BLaER1 treated with 17β-estradiol and CSF1 and Interleukin-3, amounts not matched to agents 10 nM and 100 nM (cell line): Measurements from ENCODE around the gene KLF2.

Experiments
- H3K27ac ChIP-seq, 11 experiments: shearing (Covaris generic); formaldehyde crosslinking; 2 replicates each; pipeline ENCODE4 v1.8.1; 2022
- H3K27me3 ChIP-seq, 11 experiments: shearing (Covaris generic); formaldehyde crosslinking; 2 replicates each; pipeline ENCODE4 v1.8.1; 2022
- H3K36me3 ChIP-seq, 11 experiments: shearing (Covaris generic); formaldehyde crosslinking; 2 replicates each; pipeline ENCODE4 v1.8.1; 2022
- H3K4me1 ChIP-seq, 10 experiments: shearing (Covaris generic); formaldehyde crosslinking; 2 replicates each; pipeline ENCODE4 v1.8.1; 2022
- H3K4me2 ChIP-seq, 11 experiments: shearing (Covaris generic); formaldehyde crosslinking; 2 replicates each; pipeline ENCODE4 v1.8.1; 2022
- H3K4me3 ChIP-seq, 10 experiments: shearing (Covaris generic); formaldehyde crosslinking; 2 replicates each; pipeline ENCODE4 v1.8.1; 2022
- H3K9ac ChIP-seq, 11 experiments: shearing (Covaris generic); formaldehyde crosslinking; 2 replicates each; pipeline ENCODE4 v1.8.1; 2022
- H3K9me3 ChIP-seq, 11 experiments: shearing (Covaris generic); formaldehyde crosslinking; replicated peaks in 1 of 11; 2 replicates each; pipeline ENCODE4 v1.8.1; 2022
- H4K20me1 ChIP-seq, 11 experiments: shearing (Covaris generic); formaldehyde crosslinking; 2 replicates each; pipeline ENCODE4 v1.8.1; 2022
- Cebpa-rat ChIP-seq, 11 experiments: shearing (Covaris generic); IDR thresholded peaks; 2 replicates each; pipeline ENCODE4 v1.8.1; 2022

The KLF2 gene

DNA sequence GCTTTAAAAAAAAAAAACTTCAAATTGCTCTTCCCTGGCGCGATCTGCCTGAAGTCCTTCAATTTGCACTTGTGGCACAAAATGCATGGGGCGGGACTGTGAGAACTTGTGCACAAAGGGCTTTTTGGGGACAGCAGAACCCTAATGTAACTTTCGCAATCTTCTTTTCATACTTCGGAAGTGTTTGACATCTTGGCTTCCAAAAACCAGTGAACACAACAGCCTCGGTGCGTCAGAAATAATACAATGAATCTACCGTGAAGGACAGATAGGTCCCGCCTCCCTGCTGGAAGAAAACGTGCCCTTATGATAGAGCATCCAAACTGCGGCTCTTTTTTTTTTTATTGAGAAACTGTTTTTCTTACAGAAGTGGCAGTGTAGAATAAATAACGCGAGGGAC is 36.6 kb downstream of the KLF2 start:
- Histone ChIP-seq H3K9me3 (no peaks in the 10 kb centered on the region), H3K4me2 (peak overlapping the region; percentile 4 to 99 (median 97); a peak in 21 of 22 replicates), H4K20me1 (peaks cover 0 to 71% (median 12%) of the 10 kb centered on the region in 11 experiments; a peak in 12 of 22 replicates), H3K27me3 (peaks cover 0 to 44% (median 0%) of the 10 kb centered on the region in 11 experiments; a peak in 7 of 22 replicates), H3K4me1 (peaks cover 85 to 100% (median 100%) of the 10 kb centered on the region in 10 experiments), H3K4me3 (no peak overlapping the region), H3K36me3 (peaks cover 0 to 33% (median 8%) of the 10 kb centered on the region in 11 experiments; a peak in 11 of 22 replicates), H3K27ac (peak overlapping the region in 2 of 11 experiments; percentile 9 to 17; a peak in 1 of 22 replicates), H3K9ac (peak overlapping the region in 3 of 11 experiments; percentile 10 to 45 (median 20); a peak in 1 of 22 replicates)
- peak in 3 of 11 experiments; percentile 33 to 65 (median 39); a peak in 6 of 22 replicates for TF ChIP-seq Cebpa-rat (IDR thresholded peaks at IDR 0.05)

DNA sequence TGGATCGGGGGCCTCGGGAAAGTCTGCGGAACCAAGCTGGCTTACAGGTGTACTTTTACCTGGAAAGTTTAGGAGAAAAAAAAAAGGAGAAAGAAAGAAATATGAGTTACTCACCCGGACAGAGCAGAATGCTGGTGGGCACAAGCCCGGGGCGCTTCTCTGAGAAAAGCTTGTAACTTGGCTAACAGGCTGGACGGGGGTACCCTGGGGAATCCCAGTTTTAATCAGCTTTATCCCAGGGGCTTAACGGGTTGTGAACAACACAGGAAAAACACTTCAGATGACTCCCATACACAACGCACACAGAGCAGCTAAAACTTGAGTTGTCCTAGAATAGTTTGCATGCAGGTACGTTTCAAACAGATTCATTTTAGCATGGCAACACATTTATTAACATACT is 37.3 kb downstream of the KLF2 start:
- H3K4me1 ChIP-seq, result peaks cover 85 to 100% (median 98%) of the 10 kb centered on the region in 10 experiments
- H3K27me3 ChIP-seq, result peaks cover 0 to 44% (median 0%) of the 10 kb centered on the region in 11 experiments; a peak in 7 of 22 replicates
- TF ChIP-seq Cebpa-rat (IDR thresholded peaks at IDR 0.05), result no peak
- H3K36me3 ChIP-seq, result peaks cover 0 to 33% (median 8%) of the 10 kb centered on the region in 11 experiments; a peak in 11 of 22 replicates
- peak overlapping the region; percentile 4 to 99 (median 97); a peak in 21 of 22 replicates for H3K4me2 ChIP-seq
- H3K9me3 ChIP-seq, result no peaks in the 10 kb centered on the region
- H3K9ac ChIP-seq, result peak overlapping the region in 5 of 11 experiments; percentile 9 to 45 (median 26); a peak in 6 of 22 replicates
- H3K27ac ChIP-seq, result peak overlapping the region in 4 of 11 experiments; percentile 0 to 17 (median 6); a peak in 2 of 22 replicates
- H3K4me3 ChIP-seq, result no peak overlapping the region
- peaks cover 0 to 72% (median 12%) of the 10 kb centered on the region in 11 experiments; a peak in 12 of 22 replicates for H4K20me1 ChIP-seq

DNA sequence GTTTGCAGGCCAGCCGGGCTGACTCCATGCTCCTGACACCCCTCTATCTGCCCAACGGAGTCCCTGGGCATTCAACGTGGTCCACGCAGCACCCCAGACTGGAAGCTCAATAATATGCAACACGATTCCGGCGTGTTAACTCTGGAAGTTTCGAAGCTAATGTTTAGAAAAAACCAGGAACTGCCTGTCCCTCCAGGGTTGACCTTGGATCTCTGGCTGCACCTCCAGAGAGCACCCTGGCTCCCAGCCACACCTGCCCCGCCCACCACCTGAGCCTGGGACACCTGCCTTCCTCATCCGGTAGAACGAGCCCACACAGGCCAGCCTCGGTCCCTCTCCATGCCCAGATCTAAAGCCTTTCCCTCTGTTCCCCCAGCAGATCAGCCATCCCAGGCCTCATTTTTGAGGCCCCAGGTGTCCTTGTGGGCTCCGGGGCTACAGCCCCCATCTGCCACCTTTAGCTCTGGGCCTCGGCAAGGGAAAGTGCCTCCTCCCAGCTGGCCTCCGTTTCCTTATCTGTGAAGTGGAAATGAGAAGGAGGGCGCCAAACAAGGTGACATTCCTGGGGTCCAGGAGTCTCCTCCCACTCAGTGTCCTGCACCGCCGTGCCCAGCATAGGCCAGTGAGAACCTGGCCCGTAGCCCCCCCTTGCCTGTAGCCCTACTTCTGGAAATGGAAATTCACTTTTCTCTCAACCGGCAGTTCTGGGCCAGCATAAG is 38.7 kb downstream of the KLF2 start:
- TF ChIP-seq Cebpa-rat (IDR thresholded peaks at IDR 0.05), result no peak
- Histone ChIP-seq H4K20me1 (peaks cover 0 to 68% (median 7%) of the 10 kb centered on the region in 11 experiments; a peak in 12 of 22 replicates), H3K36me3 (peaks cover 0 to 22% (median 6%) of the 10 kb centered on the region in 11 experiments; a peak in 9 of 22 replicates), H3K27me3 (peaks cover 0 to 47% (median under 1%) of the 10 kb centered on the region in 11 experiments; a peak in 9 of 22 replicates), H3K9me3 (no peaks in the 10 kb centered on the region), H3K4me3 (no peak overlapping the region), H3K9ac (no peak overlapping the region), H3K4me1 (peaks cover 88 to 100% (median 99%) of the 10 kb centered on the region in 10 experiments), H3K27ac (peak overlapping the region in 5 of 11 experiments; percentile 16 to 93 (median 38); a peak in 7 of 22 replicates), H3K4me2 (peak overlapping the region; percentile 10 to 99 (median 97); a peak in 18 of 22 replicates)

DNA sequence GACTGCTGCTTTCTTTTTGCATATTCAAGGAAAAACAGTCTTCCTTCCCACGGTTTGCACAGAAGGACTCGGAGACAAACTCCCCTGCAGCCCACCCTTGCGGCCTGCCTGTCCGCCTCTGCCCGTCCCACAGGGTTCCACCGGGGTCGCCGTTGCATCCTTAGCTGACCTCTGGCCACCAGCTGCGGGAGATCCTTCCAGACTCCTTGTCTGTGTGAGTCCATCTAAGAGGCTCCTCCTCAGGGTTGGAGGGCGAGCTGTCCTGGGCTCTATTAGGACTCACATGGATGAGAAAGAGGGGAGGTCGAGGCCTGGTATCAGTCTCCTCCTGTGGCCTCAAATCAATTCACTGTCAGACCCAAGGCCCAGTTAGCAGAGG is 39.2 kb downstream of the KLF2 start:
- no peak for TF ChIP-seq Cebpa-rat (IDR thresholded peaks at IDR 0.05)
- H3K4me3 ChIP-seq, result no peak overlapping the region
- peaks cover 88 to 100% (median 99%) of the 10 kb centered on the region in 10 experiments for H3K4me1 ChIP-seq
- peak overlapping the region; percentile 20 to 99 (median 97); a peak in 18 of 22 replicates for H3K4me2 ChIP-seq
- H3K9ac ChIP-seq, result peak overlapping the region in 3 of 11 experiments; percentile 24 to 86 (median 50); a peak in 5 of 22 replicates
- no peaks in the 10 kb centered on the region for H3K9me3 ChIP-seq
- peak overlapping the region in 7 of 11 experiments; percentile 81 to 93 (median 91); a peak in 9 of 22 replicates for H3K27ac ChIP-seq
- peaks cover 2 to 53% (median 6%) of the 10 kb centered on the region in 11 experiments; a peak in 18 of 22 replicates for H3K27me3 ChIP-seq
- H4K20me1 ChIP-seq, result peaks cover 0 to 68% (median 2%) of the 10 kb centered on the region in 11 experiments; a peak in 9 of 22 replicates
- peaks cover 0 to 20% (median 6%) of the 10 kb centered on the region in 11 experiments; a peak in 9 of 22 replicates for H3K36me3 ChIP-seq

DNA sequence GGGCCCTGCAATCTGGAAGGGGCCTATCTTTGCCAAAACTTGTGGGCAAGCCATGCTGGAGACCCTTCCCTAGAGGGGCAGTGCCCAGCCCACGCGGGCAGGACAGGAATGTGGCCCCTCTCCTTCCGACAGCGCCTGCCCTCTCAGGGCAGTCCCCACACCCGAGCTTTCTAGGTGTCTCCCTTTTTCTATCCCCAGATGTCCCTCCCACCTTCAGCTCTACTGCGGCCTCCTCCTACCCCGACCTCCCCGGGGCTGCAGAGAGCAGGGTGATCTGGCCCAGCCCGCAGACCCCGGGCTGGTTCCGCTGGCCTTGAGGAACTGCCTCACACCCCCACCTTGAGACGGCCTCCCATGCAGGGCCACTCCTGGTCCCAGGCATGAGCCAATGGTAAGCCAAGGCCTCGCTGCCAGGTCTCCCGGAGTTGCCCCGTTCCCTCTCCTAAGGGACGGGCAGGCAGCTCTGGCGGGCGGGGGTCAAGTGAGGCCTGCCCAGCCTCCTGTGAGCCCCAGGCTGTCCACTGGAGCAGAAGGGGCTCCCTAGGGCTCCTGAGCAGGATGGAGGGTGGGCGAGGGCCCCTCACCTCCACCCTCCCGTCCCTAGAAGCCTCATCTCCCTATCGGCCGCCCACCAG is 39.7 kb downstream of the KLF2 start:
- Histone ChIP-seq H4K20me1 (peaks cover 0 to 68% (median 2%) of the 10 kb centered on the region in 11 experiments; a peak in 8 of 22 replicates), H3K27ac (peak overlapping the region in 10 of 11 experiments; percentile 9 to 93 (median 90); a peak in 16 of 22 replicates), H3K4me2 (peak overlapping the region; percentile 90 to 99 (median 97))

DNA sequence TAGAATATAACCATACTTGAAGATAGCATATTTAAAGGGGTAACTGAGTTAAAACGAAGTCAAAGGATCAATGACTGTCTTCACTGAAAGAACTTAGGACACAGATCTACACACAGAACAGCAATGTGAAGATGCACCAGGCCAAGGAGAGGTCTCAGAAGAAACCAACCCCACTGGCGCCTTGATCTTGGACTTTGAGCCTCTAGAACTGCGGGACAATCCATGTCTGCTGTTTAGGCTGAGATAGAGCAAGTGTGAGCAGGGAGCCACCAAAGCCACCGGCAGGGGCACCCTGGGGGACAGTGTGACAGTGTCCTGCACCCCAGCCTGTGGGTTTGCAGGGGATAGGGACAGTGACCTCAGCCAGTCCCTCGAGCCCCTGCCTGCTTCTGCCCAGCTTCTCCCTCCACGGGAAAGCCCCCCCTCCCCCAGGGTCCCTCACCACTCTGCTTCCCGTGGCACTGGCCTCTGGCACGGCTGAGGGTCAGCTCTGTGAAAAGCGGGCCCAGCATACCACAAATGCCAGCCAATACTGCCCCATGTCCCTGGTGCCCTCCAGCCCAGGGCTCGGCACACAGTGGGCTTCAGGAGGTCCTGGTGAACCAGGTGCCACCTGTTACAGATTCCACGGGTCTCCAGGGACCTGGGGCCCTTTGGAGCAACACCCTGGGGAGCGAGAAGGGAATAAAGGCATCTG is 40.8 kb downstream of the KLF2 start:
- Histone ChIP-seq H3K27me3 (peaks cover 18 to 69% (median 22%) of the 10 kb centered on the region in 11 experiments), H3K36me3 (peaks cover 0 to 19% (median 5%) of the 10 kb centered on the region in 11 experiments; a peak in 8 of 22 replicates), H3K4me3 (peak overlapping the region in 8 of 10 experiments; percentile 4 to 60 (median 44); a peak in 11 of 20 replicates), H3K4me1 (peaks cover 89 to 100% (median 100%) of the 10 kb centered on the region in 10 experiments), H3K27ac (peak overlapping the region; percentile 74 to 93 (median 90); a peak in 21 of 22 replicates), H3K9ac (peak overlapping the region; percentile 74 to 86 (median 79); a peak in 21 of 22 replicates), H3K4me2 (peak overlapping the region; percentile 90 to 99 (median 97)), H3K9me3 (no peaks in the 10 kb centered on the region), H4K20me1 (peaks cover 0 to 73% (median 8%) of the 10 kb centered on the region in 11 experiments; a peak in 9 of 22 replicates)
- no peak for TF ChIP-seq Cebpa-rat (IDR thresholded peaks at IDR 0.05)

More for the DNA sequence above, 39.7 kb downstream of the KLF2 start:
- Histone ChIP-seq H3K4me1 (peaks cover 88 to 100% (median 99%) of the 10 kb centered on the region in 10 experiments), H3K9ac (peak overlapping the region in 7 of 11 experiments; percentile 3 to 86 (median 80); a peak in 10 of 22 replicates), H3K36me3 (peaks cover 0 to 20% (median 6%) of the 10 kb centered on the region in 11 experiments; a peak in 9 of 22 replicates), H3K9me3 (no peaks in the 10 kb centered on the region), H3K4me3 (no peak overlapping the region; a peak in 2 of 20 replicates), H3K27me3 (peaks cover 7 to 58% (median 11%) of the 10 kb centered on the region in 11 experiments; a peak in 21 of 22 replicates)
- no peak for TF ChIP-seq Cebpa-rat (IDR thresholded peaks at IDR 0.05)

DNA sequence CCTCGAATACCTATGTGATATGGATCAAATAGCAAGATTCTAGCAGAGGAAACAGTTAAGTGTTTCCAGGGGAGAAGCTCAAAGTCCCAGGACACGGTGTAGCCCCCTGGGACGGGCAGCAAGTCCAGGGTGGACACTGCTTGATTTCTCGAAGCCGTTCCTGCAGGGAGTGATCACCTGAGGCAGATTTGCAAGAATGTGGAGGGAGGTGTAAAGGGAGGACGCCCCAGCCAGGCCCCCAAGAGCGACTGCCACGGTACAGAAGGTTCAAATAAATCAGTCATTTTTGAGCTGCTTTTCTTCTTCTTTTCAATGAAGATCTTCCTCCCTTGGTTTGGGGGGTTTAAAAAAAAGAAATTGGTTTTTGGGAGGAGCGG is 41.4 kb downstream of the KLF2 start:
- H3K27me3 ChIP-seq, result peaks cover 20 to 73% (median 28%) of the 10 kb centered on the region in 11 experiments
- peak overlapping the region; percentile 4 to 60 (median 44); a peak in 15 of 20 replicates for H3K4me3 ChIP-seq
- H3K9me3 ChIP-seq, result no peaks in the 10 kb centered on the region
- peaks cover 89 to 100% (median 100%) of the 10 kb centered on the region in 10 experiments for H3K4me1 ChIP-seq
- H3K36me3 ChIP-seq, result peaks cover 0 to 19% (median 3%) of the 10 kb centered on the region in 11 experiments; a peak in 7 of 22 replicates
- TF ChIP-seq Cebpa-rat (IDR thresholded peaks at IDR 0.05), result no peak
- peaks cover 0 to 79% (median 8%) of the 10 kb centered on the region in 11 experiments; a peak in 10 of 22 replicates for H4K20me1 ChIP-seq
- H3K4me2 ChIP-seq, result peak overlapping the region; percentile 90 to 99 (median 97)
- peak overlapping the region; percentile 74 to 86 (median 79); a peak in 21 of 22 replicates for H3K9ac ChIP-seq
- H3K27ac ChIP-seq, result peak overlapping the region; percentile 74 to 93 (median 90); a peak in 21 of 22 replicates
